Ramos (cell line): ENCODE data around the gene SPHK1.

Experiments
- in situ Hi-C: fragments of 300-500 bp; cut with MboI; formaldehyde crosslinking; loops from one replicate; pipeline ENCODE4 v1.14.3; 2022; ENCODE audit warnings: low sequenced_read_pairs; ENCODE audit not compliant: unreplicated experiment

Gene SPHK1

GRCh38 chr17:76383546-76384221, 725 bp upstream of the SPHK1 start:
- in situ Hi-C loops, result no loop called here

DNA sequence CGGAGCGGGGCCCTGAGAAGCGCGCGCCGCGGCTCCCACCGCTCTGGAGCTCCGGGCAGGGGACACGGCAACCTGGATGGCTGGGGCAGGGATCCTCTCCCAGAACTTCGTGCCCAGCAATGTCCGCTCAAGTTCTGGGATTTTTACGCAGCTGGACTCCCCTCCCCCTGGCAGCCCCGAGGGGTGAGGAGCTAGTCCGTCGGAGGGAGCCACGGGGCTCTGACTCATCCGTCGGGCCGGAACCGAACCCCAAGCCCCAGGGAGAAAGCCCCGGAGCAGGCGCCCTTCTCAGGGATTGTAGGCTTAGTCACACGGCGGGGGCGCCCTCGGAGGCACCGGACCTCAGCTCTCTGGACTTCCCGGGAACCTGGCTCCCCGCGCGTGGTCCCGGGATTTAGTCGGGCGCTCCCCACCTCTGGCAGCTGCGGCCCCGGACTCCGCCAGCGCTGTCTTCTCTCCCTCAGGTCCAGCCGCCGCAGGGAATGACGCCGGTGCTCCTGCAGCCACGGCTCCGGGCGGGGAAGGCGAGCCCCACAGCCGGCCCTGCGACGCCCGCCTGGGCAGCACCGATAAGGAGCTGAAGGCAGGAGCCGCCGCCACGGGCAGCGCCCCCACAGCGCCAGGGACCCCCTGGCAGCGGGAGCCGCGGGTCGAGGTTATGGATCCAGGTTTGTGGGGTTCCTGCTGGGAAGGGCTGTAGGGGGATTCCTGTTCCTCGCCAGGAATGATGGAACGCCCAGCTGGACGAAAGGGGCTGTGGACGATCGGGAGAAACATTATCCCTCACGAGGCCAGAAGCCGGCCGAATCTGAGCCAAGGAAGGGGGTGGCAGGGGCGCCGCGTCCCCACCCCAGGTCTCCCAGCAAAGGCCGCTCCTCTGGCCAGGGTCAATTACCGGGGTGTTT, 830 bp downstream of the SPHK1 start:
- in situ Hi-C loops, result no loop called here

DNA sequence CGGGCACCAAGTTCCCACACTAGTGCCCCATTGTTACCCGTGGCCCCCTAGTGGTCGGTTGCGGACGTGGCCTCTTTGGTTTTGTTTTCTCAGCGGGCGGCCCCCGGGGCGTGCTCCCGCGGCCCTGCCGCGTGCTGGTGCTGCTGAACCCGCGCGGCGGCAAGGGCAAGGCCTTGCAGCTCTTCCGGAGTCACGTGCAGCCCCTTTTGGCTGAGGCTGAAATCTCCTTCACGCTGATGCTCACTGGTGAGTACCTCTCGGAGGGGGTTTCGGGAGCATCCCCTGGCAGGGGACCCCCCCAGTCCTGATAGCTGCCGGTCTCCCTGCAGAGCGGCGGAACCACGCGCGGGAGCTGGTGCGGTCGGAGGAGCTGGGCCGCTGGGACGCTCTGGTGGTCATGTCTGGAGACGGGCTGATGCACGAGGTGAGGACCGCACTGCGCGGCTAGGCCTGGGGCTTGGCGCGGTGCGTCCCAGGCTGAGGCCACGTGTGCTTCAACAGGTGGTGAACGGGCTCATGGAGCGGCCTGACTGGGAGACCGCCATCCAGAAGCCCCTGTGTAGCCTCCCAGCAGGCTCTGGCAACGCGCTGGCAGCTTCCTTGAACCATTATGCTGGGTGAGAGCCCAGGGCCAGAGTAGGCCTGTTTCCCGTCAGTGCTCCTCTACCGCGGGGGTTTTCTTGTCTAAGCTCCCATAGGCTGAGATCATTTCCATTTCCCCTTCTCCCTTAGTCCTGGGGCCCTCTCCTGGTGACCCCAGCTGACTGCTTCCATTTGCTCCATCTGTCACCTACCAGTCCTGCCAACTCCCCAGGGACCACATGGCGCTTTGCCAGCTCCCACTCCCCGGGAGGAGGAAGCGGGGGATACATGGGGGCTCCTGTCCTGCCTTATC, 1.7 kb downstream of the SPHK1 start:
- in situ Hi-C loops, result no loop called here

GRCh38 chr17:76386966-76387765, 2.8 kb downstream of the SPHK1 start:
- in situ Hi-C loops, result no loop called here

GRCh38 chr17:76388966-76389888, 4.8 kb downstream of the SPHK1 start:
- in situ Hi-C loops, result no loop called here

GRCh38 chr17:76390003-76390421, 5.6 kb downstream of the SPHK1 start:
- in situ Hi-C loops, result no loop called here

DNA sequence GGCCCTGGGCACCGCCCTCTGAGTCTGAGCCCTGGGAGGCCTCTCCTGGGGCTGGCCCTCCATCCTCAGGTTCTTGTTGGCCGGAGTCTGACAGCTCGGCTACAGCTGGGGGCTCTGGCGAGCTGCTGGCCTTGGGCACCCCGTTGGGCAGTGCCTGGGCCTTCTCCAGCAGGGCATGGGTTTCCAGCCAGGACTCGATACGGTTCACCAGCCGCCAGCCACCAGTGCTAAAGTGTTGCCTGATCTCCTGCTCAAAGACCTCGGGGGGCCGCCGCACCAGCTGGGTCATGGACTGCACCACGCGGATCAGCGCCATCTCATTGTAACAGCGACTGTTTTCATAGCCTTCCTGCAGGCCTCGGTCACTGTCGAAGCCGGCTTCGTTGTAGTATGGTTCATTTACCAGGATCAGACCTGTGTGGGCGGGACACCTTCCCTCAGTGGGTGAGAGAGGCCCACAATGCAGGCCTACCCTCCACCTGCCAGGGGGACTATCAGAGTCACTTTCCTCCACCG, 6.8 kb downstream of the SPHK1 start:
- in situ Hi-C loops, result no loop called here

DNA sequence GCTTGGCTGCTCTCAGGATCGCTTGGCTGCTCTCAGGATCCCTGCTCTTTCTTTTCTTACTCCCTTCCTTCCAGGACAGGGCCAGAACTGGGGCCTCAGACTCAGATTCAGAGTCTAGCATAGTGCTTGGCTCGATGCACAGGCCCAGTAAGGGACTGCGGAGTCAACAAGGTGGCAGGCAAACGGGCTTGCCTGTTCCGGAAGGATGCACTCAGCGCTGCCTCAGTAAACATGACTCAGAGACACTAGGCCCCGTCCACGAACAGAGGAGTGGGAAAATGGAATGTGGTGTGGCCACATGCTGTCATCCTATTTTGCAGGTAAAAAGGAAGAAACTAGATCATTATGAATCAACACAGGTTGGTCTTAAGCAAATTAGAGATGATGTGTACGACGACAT, 9.8 kb downstream of the SPHK1 start:
- in situ Hi-C loops, result no loop called here

DNA sequence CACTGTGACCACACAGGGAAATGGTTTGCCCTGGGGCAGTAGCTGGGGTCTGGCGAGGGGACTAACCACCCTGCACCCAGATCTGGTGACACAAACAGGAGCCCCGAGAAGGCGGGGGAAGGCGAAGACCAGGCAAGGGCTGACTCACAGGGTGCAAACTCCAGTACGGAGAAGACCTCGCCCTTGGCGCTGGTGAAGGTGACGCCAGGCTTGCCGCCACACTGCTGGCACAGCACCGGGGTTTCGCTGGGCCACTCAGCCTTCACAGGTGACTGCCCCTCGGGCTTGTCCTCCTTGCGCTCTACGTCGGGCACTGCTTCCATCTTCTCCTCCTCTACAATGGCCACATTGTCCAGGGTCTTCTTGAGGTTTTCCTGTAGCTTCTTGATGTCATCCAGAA, 11.6 kb downstream of the SPHK1 start:
- in situ Hi-C loops, result loop anchor here (5.0 kb wide), 1 partner anchor 94 kb away; no protein-coding TSS in a partner anchor

DNA sequence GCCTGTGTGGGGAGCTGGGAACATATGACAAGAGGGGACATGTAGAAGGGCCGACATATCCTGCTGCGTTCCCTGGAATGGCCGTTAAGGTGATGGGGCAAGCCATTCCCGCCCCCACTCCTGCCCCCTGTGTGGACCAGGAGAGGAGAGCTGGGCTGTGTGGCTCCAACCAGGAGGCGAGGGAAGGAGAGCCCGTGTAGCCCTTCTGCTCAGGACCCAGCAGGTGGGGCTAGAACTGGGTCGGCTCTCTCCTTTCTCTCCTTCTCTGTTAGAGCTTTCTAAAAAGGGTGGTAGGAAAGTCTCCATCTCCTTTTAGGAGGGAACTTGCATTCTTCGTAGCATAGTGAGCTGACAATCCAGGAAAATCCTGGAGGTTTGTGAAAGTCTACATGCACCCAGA, 12.8 kb downstream of the SPHK1 start:
- in situ Hi-C loops, result loop anchor here (5.0 kb wide), 1 partner anchor 95 kb away; no protein-coding TSS in a partner anchor

DNA sequence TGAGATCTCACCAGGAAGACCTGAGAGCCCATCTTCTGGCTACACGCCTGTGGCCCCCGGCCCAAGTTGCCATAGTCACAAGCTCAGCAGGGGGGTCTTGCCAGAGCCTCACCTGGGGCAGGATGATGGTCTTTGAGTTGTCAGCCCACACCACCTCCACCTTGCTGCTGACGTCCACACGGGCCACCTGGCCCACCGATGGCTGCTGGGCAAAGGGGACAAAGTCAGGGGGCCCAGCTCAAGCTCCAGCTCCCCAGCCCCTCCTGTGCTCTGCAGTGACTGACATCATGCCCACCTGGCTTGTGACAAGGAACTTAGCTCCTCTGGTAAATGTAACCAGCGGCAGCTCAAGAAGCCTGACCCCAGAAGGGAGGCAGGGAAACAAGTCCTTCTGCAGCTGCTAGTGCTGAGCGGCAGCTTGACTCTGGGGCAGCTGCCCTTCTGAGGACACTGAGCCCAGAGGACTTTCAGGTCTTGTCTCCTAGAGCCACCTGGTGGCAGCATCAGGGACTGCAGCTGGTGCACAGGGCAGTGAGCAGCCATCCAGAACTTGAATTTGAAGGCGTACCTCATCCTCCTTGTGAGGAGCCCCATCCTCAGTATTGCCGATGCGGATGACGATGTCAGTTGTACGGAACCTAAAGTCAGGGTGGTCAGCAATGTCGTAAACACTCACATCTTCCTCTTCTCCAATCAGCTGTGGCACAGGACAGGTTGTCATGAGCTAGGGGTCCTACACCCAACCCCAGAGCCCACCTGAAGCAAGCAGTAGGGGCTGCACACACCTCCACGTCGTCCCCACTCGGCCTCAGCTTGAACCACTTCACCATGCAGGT, 13.5 kb downstream of the SPHK1 start:
- in situ Hi-C loops, result loop anchor here (5.0 kb wide), 1 partner anchor 96 kb away; no protein-coding TSS in a partner anchor

DNA sequence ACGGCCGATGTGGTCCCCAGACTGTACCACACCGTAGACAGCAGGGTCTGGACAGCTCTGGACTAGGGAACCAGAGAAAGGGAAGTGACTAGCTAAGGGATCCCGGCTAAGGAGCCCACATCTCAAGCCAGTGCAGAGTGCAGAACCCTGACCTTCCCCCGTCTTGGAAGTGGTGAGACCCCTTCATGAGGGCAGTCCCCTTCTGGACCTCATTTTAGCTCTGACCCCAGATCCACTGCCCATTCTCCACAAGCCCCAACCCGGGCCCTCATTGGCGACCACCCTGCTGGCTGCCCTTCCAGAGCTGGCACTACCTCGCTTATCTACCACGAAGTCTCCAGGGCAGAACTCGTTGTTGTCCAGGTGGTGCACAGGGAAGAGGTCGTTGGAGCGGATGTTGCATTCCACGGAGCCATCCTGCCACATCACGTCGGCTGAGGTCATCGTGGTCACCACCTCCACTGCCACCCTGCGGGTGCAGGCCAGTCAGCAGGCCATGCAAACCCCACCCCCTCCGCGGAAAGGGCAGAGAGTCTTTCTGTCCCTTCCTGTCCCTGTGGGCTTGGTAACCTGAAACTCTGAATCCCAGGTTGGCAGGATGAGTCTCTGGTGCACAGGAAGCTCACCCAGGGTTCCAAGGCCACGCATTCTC, 14.2 kb downstream of the SPHK1 start:
- in situ Hi-C loops, result loop anchor here (5.0 kb wide), 1 partner anchor 96 kb away; no protein-coding TSS in a partner anchor

DNA sequence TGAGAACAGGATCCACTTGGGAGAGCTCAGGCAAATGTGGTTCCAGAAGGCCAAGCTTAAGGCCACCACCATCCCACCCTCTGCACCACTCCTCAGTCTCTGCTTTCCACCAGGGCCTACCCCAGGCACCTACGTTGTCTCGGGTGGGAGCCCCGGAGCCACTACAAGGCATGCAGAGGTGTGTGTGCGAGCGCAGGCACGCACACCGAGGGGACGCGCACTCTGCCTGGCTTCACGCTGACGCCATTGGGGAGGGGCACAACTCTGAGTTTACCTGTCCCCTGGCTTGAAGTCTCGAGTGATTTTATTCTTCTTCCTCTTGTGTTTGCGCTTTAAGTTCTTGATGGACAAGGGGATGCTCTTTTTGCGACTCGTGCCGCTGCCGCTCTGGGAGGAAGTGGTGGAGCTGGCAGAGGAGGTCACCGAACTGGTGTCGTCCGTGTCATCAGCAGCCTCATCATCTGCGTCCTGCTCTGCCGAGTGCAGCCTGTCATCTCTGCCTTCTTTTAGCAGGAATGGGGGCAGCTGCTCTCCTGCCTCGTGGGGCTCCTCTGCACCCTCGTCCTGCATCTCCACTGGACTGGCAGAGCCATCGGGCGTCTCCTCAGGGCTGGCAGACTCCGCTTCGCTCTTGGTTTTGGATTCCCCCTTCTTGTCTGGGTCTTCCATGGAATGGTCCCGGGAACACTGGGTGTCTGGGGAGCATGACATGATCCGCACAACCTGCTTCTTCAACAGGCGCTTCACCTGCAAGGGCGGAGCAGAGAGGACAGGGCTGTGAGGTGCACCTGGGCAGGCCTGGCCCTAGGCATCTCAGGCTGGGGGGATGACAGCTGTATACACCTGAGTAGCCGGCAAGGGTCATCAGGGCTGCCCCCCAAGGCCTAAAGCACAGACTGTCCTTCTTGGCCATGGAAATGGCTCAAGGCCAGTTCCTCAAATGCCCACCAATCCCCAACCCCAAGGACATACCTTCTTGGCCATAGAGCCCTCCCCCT, 15.1 kb downstream of the SPHK1 start:
- in situ Hi-C loops, result loop anchor here (5.0 kb wide), 1 partner anchor 97 kb away; no protein-coding TSS in a partner anchor

GRCh38 chr17:76402711-76403110, 18.3 kb downstream of the SPHK1 start:
- in situ Hi-C loops, result no loop called here

DNA sequence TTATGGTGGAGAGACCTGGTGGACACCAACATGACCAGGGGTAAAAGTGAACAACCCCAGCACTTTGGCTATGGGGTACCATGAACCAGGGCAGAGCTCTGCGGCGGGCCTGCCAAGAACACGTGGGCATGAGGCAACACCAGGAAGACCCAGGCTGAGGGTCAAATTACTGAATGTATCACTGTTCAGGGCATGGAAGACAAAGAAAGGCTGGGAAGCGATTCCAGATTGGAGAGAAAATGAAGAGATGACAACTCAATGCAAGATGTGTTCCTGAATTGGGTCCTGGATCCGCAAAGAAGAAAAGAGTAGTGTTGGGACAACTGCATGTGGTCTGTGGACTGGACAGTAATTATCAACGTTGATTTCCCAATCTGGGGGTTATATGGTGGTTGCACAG, 19.8 kb downstream of the SPHK1 start:
- in situ Hi-C loops, result no loop called here
